ENCODE measurements around the gene FAM171A1.

FAM171A1 gene

DNA sequence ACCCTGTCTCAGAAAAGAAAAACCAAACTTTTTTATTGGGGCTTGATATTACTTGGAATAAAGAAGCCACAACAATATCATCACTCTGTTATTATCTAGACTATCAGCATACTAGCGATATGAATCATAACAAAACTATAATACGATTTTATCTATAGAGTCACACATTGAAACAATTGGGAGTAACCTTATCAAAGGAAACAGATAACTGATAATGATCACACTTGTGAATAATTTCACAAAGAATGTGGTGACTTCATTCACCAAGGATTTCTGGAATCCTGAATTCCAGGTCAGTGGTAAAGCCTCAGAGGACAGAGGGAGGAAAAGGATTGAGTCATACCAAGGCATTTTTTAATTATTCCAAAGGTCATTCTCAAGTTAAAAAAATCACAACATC is 170.5 kb downstream of the FAM171A1 start:
- no peak for DNase-seq

DNA sequence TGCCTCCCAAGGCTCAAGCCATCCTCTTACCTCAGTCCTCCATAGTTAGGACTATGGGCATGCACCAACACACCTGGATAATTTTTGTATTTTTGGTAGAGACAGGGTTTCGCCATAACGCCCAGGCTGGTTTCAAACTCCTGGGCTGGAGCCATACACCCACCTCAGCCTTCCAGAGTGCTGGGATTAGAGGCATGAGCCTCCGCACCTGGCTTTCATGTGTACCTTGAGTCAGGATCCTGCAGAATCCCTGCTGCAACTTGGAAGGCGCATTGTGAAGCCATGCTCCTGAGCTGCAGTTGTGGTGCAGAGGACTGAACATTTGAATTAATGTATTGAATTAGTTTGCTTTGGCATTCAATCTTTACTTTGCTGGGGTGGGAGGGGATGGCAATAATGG is 173.2 kb downstream of the FAM171A1 start:
- DNase-seq = no peak

DNA sequence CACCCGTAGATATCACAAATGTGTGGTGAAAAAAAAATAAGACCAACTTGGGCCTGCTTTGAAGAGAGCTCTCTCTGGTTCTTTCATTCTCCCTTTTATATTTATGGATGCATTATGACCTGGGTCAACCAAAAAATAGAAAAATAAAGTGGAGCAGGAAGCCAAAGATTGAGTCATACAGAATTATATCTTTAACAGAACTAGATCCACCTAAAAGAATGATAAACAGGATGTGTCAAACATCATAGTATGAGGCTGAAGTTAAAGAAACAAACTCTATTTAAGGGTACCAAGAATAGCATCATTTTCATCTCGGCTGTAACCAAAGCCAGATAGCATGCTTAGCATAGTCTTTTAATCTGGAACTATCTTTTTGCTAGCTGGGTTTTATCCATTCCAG is 173.8 kb downstream of the FAM171A1 start:
- DNase-seq = no peak

DNA sequence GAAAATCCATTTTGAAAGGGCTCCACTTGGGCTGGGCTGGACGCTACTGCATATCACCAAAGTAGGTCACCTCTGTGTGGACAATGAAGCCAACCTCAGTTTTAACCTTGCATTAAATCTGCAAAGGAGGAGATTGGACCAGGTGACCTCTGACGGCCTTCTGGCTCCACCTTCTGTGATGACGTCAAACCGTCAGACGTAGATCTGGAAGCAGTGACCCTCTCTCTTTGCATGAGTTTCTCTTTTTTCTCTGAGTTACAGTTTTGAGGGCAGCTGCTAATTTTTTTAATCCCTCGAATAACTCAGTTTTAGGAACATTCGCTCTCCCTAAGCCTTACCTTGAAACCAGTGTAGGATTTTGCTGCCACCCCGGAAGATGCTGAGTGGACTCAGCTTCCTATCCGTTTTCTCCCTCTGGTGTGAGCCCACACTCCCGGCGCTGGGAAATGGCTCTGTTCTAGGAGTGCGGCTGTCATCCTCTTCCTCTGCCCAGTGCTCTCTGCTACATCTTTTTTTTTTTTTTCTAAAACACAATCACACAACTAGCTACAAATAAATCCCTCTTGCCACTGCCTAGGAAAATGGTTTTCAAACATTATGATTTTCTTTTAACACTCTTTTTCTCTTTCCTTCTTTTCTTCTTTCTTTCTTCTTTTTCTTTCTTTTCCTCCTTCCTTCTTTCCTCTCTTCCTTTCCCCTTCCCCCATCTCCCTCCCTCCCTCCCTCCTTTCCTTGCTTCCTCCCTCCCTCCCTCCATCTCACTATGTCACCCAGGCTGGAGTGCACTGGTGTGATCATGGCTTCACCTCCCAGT is 174.9 kb downstream of the FAM171A1 start:
- no peak for DNase-seq

DNA sequence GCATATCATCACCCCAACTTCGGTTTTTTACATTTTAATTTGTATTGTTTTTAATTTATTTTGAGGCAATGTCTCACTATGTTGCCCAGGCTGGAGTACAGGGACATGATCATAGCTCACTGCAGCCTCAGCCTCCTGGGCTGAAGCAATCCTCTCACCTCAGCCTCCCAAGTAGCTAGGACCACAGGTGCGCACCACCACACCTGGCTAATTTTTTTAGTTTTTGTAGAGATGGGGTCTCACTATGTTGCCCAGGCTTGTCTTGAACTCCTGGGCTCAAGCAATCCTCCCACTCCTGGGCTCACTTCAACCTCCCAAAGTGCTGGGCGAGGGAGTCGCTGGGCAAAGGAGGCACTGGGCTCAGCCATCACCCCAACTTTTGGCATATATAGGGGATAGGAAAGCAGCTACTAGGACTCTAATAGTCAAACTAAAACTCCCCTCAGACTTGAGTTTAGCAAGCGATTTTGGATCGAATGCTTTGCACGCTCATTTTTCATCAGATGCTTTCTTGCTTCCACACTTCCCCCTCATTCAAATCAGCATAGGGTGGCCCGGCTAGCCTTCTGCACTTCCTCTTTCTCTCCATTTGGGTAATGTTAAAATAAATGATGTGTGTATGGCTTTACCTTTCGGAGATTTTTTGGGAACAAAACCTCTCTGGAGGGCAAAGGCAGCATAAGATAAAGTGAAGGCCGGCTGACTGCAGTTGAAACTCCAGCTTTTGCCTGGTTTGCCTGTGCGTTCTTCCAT is 181.8 kb downstream of the FAM171A1 start:
- no peak for DNase-seq

DNA sequence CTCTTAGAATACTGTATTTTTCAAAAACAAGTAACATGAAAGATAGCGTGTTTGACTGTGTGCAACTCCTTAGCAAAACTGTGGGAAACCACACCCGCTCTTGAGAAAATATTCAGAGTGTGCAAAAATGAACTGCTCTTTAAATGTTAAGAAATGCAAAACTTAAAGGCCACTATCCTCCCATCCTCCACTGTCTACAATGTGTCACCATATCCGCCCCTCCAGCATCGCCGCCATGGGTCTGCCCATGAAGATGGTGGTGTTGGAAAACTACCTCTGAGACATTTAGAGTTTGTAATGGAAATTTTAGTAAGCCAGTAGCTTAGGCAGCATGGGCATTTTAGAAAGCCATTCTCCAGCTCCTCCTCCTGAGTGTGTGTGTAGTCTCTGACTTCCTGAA is 182.5 kb downstream of the FAM171A1 start:
- no peak for DNase-seq

DNA sequence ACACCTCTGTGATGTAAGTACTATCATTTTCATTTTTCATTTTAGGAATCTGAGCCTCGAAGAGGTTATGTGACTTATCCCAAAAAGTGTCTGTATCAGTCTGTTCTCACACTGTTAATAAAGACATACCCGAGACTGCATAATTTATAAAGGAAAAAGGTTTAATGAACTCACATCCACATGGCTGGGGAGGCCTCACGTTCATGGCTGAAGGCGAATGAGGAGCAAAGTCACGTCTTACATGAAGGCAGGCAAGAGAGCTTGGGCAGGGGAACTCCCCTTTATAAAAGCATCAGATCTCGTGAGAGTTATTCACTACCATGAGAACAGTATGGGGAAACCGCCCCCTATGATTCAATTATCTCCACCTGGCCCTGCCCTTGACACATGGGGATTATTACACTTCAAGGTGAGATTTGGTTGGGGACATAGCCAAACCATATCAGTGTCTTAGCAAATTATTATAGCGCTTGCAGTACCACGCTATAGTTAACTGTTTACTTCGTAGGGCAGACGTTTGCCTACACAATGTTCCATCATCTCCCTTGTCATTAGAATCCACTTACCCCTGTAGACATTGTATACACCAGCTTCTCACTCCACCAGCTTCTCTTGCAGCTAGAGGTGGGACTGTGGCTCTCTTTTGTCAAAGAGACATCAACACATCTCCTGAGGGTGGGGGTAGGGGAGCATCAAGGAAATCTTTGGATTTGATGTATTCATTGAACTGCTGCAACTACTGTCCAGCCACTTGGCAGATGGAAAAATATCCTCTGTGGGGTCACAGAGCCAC is 187.2 kb downstream of the FAM171A1 start:
- no peak for DNase-seq

DNA sequence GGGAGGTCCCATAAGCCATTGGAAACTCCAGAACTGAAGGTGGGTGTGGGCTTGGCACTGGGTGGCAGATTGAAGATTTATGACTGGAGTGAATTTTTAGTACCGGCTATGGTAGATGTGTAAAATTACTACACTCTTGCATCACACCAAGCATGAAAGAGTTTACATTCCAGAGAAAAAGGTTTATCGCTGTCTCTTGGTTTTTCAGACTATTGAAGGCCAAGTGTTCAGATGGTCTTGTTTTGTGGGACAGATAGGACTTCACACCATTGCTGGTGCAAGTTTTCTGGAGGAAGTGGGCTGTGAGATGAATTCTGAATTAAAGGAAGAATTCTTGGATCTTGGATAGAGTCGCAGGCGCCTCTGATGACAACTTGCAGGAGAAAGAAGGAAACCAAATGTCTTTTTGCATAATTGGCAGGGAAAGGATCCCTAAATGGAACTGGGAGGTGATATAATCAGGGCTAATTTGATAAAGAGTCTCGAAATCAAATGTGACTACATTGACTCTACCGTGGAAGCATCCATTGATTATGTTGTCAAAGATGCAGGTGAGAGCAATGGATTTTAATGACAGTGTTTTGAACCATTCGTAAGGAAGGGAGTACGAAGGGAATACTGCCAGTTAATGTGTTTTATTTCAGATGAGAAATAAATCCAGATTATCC is 188.4 kb downstream of the FAM171A1 start:
- no peak for DNase-seq

DNA sequence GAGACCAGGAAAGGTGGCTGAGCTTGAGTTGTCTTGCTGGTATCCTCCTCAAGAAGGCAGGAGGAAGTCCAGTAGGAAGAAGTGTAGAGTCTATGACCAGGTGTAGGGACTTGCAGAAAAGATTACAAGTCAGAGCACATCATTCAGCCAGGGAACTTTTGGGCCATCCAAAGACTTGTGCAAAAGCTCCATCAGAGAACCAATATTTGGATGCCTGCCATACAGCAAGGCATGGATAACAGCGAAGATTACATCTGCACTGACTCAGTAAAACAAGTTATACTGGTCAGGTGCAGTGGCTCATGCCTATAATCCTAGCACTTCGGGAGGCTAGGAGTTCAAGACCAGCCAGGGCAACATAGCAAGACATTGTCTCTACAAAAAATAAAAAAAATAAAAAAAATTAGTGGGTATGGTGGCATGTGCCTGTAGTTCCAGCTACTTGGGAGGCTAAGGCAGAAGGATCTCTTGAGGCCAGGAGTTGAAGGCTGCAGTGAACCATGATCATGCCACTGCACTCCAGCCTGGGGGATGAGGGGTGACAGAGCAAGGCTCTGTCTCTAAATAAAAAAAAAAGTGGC is 189.4 kb downstream of the FAM171A1 start:
- no peak for DNase-seq

DNA sequence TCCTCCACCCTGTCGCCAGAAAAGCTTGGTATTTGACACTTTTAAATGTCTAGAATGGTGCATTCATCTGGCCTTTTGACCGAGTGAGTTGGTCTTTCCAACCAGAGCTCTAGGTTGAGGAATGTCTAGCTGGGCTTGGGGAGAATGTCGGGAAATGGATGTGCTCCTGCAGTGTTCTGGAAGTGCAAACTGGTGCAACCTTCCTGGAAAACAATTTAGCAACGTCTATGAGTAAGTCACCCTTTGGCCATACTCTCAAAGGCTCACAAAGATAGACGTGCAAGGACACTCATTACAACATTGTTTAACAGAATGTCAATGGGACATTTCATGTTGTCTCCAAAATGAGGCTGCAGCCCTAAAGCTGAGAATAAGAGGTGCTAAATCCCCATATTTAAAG is 190.4 kb downstream of the FAM171A1 start:
- DNase-seq = no peak

DNA sequence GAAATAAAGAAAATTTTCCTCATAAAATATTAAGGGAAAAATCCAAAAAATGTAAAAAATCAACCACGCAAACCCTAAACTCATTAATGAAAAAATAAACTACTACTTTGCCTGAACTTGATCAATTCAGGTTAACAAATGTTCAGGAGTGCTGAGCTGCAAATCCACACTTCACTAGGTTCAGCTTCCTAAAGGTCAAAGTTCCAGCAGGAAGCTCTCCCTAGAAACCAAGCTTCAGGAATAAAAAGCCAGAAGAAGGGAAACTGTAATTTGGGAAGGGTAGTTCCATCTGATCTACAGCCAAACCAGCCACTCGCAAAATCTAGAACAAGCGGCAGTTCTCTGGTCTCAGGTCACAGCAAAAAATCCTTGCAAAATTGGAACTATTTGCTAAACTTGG is 194.8 kb downstream of the FAM171A1 start:
- DNase-seq = no peak

DNA sequence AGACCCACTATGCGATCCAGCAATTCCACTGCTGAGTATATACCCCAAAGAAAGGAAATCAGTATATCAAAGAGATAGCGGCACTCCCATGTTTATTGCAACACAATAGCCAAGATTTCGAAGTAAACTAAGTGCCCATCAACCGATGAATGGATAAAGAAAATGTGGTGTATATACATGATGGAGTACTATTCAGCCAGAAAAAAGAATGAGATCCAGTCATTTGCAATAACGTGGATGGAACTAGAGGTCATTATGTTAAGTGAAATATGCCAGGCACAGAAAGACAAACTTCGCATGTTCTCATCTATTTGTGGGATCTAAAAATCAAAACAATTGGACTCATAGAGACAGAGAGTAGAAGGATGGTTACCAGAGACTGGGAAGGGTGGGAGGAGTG is 195.5 kb downstream of the FAM171A1 start:
- DNase-seq = no peak

DNA sequence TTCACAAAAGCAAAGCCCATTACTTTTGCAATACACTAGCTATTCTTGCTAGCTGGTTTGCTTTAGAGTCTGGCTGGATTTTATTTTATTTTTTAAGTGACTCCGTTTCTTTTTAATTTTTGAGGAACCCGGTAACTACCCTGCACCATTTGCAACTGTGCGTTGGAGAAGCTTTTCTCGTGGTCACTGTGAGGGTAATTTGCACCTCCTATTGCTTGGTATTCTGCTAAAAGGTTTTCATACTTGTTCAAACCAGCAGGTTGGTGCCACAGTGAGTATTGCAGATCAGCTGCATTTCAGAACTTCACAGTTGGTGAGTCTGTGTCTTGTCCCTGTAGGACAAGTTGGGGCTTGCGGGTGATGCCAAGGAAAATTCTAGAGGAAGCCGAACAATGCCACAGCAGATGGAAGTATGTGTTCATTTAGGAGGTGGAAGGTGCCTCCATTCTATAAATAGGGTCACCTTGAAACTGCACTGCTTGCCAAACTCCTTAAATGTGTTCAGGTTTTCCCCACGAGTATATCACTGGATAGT is 198.7 kb downstream of the FAM171A1 start:
- DNase-seq = no peak

DNA sequence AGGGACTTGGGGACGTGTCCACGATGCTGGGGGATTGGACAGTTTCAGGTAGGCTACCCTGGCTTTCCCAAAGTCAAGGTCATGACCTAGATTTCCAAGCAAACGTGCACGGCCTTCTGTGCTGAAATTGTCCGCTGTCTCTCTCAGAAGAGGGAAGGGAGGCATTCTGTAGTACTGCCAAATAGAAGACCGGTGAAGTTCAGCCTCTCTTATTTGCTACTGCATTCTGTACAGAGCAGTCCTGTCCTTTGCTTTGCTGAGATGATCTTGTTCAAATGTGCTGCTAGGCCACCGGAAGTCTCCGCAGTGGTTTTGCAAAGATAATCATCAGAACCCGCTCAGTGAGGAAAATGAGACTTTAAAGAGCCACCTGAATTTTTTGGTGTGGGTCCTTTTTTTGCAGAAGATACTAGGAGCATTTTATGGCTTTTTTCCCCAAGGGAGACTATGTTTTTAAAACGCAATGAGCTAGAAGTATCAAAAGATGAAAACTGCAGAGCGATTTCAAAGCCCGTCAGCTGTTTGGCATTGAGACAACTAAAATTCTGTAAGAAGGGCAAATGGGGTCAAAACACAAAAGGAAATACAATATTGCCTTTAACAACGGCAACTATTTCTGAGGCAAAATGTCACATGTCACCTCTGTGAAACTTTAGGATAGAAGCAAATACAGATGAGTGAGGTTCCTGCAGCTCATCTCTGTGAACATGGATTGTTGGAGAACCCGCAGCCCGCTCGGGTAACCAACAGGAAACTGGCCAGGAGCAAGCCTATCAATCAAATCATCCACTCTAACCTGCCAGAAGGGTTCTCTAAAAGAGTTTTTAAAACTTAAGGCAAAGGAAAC is 201.3 kb downstream of the FAM171A1 start:
- DNase-seq = no peak

DNA sequence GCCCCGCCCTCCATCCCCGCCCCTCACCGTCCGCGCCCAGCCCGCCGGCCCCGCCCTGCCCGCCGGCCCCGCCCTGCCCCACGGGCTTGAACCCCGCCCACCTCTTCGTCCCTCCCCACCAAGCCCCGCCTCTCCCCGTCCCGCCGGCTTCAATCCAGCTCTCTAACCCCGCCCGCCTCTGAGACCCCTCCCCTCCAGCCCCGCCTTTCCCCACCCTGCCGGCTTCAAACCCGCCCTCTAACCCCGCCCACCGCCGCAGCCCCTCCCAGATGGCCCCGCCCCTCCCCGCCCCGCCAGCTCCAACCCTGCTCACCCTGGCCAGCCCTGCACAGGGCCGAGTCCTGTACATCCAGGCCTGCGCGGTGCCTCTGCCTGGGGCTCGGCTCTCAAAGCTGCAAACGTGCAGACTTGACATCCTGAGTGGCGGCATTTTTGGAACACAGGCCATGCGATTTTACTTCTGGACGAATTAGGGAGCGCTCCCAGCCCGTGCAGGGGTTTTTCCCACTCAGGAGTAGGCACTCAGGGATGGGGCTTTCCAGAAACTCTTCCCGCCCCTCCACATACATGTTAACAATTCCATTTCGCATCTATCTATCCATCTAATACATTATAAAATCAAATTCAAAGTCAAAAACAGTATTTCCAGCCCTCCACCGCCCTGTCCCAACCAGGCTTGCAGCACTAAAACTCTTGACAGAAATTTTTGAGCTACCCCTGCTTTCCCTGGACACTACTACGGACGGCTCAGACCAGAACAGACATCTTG is 202.1 kb downstream of the FAM171A1 start:
- DNase-seq = peak; percentile 12

DNA sequence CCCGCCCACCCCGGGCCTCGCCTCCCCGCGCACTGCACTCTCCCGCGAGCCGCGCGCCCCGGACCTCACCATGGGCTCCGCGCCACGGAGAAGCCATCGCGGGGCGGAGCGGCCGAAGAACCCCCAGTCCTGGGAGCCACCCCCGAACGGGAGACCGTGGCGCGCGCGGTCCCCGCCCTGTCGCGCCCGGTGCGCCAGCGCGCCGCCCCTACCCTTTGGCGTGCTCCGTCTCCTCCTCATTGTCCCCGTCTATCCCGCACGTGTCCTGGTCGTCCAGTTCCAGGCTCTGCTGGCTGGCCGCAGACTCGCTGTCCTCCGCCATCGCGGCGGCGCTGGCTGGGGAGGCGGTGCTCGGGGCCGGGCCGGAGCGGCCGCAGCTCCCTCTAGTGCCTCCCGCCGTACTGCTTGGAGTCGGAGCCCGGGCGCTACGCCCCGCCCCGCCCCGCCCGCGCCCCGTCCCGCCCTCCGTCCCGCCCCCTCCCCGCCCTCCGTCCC is 202.8 kb downstream of the FAM171A1 start, which contains the start of gene NMT2:
NMT2 (minus strand) TSS at position 403 of the 495 bp plus-strand sequence; CDS start at position 322, 81 bp downstream.
- peak; percentile 40 for DNase-seq

DNA sequence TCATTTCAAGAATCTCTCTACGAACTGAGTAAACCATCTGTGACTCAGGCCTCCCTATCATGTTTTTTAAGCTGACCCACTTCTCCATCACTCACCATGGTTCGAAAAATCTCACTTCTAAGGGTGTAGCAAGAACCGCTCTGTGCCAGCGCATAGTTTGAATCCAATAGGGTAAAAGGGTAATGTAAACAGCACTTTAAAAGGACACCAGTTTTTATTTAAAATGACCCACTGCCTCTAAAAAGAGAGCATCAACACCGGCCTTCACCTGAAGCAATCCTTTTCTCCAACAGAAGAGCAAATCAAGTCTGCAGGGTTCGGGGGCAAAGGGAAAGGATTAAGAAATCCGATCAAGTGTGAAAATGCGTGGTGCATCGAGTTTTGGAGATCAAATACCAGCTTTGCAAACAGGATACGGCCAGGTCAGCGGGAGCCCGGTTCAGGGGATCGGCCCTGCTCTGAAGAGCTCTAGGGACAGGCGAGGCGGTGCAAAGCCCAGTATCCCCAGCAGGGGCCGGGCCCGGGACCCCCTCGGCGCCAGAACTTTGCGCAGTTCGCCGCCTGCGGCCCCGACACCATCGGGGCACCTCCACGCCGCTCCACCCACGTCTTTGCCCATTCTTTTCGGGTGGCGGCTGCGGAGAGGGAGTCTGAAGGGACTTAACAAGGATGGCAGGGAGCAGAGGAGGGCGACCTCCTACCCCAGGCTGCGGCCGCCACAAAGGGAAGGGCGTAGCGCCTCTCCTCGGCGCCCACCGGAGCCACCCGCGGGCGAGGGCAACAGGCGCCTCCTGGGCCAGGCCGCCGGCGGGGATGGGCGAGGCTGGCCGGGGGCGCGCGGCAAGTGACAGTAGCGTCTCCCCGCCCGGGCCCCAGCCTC is 203.4 kb downstream of the FAM171A1 start:
- no peak for DNase-seq

DNA sequence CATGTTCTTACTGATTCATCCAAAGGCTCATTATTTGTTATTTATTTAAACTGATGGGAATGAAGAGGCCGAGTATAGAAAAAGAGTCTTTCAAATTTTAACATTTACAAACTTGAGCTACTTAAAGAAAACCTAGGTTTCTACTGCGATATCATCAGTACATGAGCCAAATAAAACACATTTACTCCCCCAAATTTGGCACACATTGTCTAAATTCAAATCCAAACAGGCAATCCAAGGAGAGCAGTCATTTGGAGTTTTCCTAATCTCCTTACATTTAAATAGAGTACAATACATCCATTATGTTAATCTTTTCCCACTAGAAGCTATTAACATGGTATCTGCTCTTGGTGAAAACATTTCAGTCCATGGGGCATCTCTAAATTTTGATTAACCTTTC is 204.8 kb downstream of the FAM171A1 start:
- no peak for DNase-seq

DNA sequence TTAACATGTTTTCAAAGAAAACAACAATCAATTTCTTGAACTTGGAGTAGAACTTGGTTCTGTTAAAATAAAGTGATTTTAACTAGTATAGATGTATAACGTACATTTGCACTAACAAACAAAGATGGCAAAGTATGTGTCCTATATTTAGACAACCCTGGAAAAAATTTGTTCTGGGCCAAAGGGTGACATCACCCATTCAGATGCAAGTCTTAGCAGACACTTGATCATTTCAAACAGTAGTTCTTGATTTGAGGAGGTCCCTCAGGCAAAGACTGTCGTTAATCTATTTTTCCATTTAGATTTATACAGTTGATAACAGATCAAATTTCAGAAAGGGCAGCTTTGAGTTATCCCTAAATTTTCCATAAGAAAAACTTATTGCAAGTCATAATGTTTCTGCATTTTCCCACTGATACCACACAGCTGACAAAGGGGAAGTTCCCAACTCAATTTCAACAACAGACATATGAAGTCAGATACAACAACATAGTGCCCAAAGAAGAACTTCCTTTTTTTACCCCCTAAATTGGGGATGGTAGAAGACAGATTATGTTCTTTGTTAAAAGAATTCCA is 207.7 kb downstream of the FAM171A1 start:
- no peak for DNase-seq

All from cortex of kidney (tissue), 1 donor.